ES-I3 (cell line): ENCODE data around the gene CLASP1.

Experiments
- H3K36me3 ChIP-seq: 2 replicates; pipeline ENCODE4 v1.6.1; 2013; ENCODE audit warnings: mild to moderate bottlenecking, low read length, control low read depth, moderate library complexity; ENCODE audit not compliant: insufficient read depth
- H3K4me1 ChIP-seq: 2 replicates; pipeline ENCODE4 v1.6.1; 2013; ENCODE audit warnings: mild to moderate bottlenecking, control low read depth, low read length; ENCODE audit not compliant: insufficient read depth
- H3K9ac ChIP-seq: 2 replicates; pipeline ENCODE4 v1.6.1; 2013; ENCODE audit warnings: low read depth, mild to moderate bottlenecking, low read length, moderate library complexity
- H3K9me3 ChIP-seq: 2 replicates; pipeline ENCODE4 v1.6.1; 2013; ENCODE audit warnings: mild to moderate bottlenecking, low read length, moderate library complexity; ENCODE audit not compliant: control insufficient read depth, insufficient read depth

Gene CLASP1

DNA sequence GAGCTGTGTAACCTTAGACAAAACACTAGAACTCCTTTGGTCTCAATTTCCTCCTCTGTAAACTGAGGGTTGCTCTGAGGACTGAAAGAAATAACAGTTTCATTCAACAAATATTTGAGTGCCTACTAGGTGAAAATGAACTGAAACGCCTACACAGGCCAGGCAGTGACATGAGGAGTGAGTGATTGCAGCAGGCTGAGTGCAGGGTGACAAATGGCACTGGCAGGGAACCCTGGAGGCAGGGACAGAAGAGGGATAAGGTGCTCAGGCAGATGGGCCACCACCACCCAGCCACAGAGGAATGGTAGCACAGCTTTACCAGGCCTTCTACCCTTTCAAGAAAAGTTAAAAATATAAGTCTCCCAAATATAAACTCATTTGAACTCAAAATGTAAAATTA lies 130.1 kb downstream of the CLASP1 start:
- H3K9ac ChIP-seq, result no peak overlapping the region
- peaks cover 1% of the 10 kb centered on the region; the same call in 1 of the 2 replicates for H3K4me1 ChIP-seq
- H3K36me3 ChIP-seq, result peaks cover 4% of the 10 kb centered on the region; the same call in 1 of the 2 replicates
- H3K9me3 ChIP-seq, result no peaks in the 10 kb centered on the region

DNA sequence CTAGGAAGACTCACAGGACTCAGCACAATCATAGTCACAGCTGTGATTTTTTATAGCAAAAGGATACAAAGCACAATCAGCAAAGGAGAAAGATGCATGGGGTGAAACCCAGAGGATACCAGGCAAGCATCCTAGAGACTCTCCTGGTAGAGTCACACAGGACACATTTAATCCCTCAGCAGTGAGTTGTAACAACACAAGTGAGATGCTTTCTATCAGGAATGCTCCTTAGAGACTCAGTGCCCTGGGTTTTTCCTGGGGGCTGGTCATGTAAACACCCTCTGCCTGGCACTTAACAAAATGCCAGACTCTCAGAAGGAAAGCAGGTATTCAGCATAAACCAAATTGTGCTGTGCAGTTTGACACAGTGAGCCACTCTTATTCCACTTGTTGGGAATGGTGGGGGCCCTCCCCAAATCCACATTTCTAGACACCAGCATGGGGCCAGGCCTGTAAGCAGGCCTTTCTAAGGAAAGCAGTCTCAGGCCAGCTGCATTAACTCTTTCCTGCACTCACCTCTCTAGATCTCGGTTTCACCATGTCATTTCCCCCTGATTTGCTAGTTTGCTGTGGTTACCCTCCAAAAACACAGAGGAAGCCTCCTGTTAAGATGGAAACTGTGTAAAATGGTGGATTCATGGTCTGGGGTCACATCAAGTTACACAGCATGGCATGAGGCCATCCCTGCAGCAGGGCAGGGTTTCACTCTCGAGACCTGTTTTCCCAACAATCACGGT lies 135.5 kb downstream of the CLASP1 start:
- H3K36me3 ChIP-seq, result peaks cover 10% of the 10 kb centered on the region
- peaks cover 13% of the 10 kb centered on the region; the same call in 1 of the 2 replicates for H3K4me1 ChIP-seq
- H3K9ac ChIP-seq, result no peak overlapping the region

DNA sequence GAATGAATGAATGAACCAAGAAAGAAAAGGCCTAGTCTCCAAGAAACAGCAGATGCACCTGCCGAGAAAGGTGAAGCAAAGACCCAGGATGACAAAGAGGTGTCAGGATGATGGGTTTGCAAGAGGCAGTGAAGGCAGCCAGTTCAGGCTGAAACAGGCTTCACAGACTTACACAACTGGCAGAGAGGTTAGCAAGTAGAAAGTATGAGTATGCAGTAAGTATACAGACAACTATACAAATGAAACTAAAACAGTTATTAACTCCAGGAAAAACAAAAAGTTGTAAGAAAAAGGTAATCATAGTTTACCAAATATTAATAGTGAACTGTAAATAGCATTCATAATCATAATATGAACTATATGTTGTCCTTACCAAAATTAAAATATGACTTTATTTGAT lies 138.4 kb downstream of the CLASP1 start:
- peaks cover 10% of the 10 kb centered on the region for H3K36me3 ChIP-seq
- peaks cover 13% of the 10 kb centered on the region; the same call in 1 of the 2 replicates for H3K4me1 ChIP-seq
- no peaks in the 10 kb centered on the region for H3K9me3 ChIP-seq
- H3K9ac ChIP-seq, result no peak overlapping the region

More for the DNA sequence above, 135.5 kb downstream of the CLASP1 start:
- H3K9me3 ChIP-seq, result no peaks in the 10 kb centered on the region

DNA sequence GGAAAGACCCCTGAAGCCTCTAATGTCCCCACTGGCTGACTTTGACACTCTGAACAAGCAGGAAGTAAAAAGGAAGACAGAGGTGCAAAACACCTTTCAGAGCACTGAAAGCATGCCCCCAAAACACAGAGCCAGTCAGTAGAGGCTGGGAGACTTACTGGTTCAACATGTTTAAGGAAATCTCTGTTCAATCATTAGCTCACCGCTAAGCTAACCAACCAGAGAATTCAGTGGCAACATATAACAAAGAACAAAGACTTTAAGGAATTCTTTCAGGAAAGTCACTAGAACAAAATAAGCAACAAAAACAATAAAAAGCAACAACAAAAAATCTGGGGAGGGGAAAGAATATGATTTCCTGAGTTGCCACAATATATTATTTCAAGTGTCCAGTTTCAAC lies 142.6 kb downstream of the CLASP1 start:
- Histone ChIP-seq H3K9me3 (no peaks in the 10 kb centered on the region), H3K9ac (no peak overlapping the region), H3K4me1 (0 out of 2 replicates have a peak, but pooled peaks cover 7% of the 10 kb centered on the region), H3K36me3 (no peaks in the 10 kb centered on the region)

DNA sequence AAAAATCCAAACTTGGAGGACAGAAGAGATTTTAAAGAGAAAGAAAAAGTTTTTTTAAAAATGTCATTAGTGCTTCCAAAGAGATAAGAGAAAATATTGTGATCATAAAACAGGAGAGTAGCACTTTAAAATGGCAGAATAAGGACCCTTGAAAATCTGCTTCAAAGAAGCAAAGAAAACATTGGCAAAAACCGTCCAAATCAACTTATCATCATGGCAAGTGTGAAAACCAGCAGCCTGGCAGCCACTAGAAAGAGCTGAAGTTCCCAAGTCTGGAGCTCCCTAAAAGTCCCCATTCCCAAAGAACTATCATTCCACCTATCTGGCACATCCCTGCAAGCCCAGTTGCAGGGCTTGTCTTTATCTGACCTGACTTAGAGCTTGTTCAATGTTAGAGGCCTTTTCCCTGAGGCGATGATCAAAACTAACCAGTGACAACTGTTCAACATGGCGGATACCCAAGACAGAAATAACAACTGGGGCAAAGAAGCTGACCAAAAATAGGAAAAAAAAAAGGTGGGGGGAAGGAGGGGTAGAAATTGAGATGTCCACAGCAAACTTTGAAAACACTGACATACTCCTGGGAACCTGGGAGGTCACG lies 143.2 kb downstream of the CLASP1 start:
- 0 out of 2 replicates have a peak, but pooled peaks cover 7% of the 10 kb centered on the region for H3K4me1 ChIP-seq

DNA sequence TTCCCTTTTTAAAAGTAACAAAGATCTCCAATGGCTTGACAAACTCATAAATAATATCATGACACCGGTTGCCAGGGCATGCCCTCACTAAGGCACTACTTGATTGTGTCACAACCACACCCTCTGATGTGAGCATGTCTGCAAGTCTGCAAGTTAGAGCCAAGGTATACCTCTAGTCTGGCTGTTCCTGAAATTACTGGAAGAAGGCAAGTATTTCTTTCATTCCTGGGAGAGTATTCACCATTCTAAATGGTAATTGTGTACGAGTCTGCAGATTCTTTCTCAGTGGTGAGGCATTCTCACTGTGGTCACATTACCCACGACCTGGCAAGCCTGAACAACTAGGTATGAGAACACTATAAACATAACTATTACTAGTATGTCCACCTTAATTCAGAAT lies 144.3 kb downstream of the CLASP1 start:
- H3K9me3 ChIP-seq, result no peaks in the 10 kb centered on the region; the same call in 1 of the 2 replicates
- H3K4me1 ChIP-seq, result 0 out of 2 replicates have a peak, but pooled peaks cover 7% of the 10 kb centered on the region
- H3K9ac ChIP-seq, result no peak overlapping the region
- no peaks in the 10 kb centered on the region; the same call in 1 of the 2 replicates for H3K36me3 ChIP-seq

More for the DNA sequence above, 143.2 kb downstream of the CLASP1 start:
- no peak overlapping the region for H3K9ac ChIP-seq
- no peaks in the 10 kb centered on the region for H3K9me3 ChIP-seq
- no peaks in the 10 kb centered on the region; the same call in 1 of the 2 replicates for H3K36me3 ChIP-seq

DNA sequence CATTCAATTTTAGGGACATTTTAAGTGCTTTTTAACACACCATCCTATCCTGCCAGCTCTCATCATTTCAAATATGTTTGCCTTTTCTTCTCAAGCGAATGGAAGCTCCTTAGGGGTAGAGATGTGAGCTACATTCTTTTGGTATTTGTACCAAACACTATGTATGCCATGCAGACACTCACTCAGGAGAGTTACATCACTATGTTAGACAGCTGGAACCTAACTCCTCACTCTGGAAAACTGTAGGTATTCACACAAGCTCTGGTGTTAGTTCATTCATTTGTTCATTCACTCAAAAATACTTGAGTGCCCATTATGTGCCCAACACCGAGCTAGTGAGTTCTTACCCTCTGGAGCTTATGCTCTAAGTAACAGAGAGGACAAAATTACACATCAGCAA lies 144.9 kb downstream of the CLASP1 start:
- no peak overlapping the region for H3K9ac ChIP-seq
- H3K4me1 ChIP-seq, result 0 out of 2 replicates have a peak, but pooled peaks cover 7% of the 10 kb centered on the region
- H3K36me3 ChIP-seq, result no peaks in the 10 kb centered on the region; the same call in 1 of the 2 replicates
- no peaks in the 10 kb centered on the region; the same call in 1 of the 2 replicates for H3K9me3 ChIP-seq

DNA sequence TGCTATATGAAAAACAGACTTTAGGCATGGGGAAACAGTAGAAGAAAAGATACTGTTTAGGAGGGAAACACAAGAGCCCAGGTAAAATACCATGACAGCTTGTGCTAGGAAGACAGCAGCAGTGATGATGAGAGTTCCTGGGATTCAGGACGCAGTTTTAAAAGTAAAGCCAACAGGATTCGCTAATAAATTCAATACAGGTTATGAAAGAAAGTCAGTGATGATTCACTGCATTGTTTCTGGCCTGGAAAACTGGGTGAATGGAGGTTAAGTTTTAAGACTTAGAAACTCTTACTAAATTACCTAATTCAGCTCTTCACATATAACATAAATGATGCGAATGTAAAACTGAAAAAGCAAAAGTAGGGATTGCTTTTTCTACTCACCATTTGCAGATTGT lies 146.5 kb downstream of the CLASP1 start:
- Histone ChIP-seq H3K9me3 (no peaks in the 10 kb centered on the region; the same call in 1 of the 2 replicates), H3K4me1 (0 out of 2 replicates have a peak, but pooled peaks cover 7% of the 10 kb centered on the region), H3K36me3 (no peaks in the 10 kb centered on the region; the same call in 1 of the 2 replicates), H3K9ac (no peak overlapping the region)

DNA sequence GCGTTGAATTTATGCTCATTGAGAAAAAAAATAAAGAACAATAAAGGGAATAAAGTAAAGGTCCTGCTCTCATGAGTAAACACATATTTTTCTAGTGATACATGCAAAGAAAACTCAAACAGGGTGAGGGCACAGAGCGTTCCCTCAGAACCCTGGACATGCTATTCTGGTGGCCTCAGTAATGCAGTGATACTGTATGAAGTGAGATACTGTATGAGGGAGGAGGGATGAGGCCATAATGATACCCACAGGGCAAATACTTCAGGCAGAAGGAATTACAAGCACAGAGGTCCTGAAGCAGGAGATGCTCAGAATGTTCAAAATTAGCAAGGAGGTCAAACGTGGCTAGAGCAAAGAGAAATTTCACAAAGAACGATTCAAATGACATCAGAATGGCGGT lies 147.0 kb downstream of the CLASP1 start:
- Histone ChIP-seq H3K4me1 (0 out of 2 replicates have a peak, but pooled peaks cover 7% of the 10 kb centered on the region), H3K9me3 (no peaks in the 10 kb centered on the region; the same call in 1 of the 2 replicates), H3K9ac (no peak overlapping the region), H3K36me3 (no peaks in the 10 kb centered on the region; the same call in 1 of the 2 replicates)

DNA sequence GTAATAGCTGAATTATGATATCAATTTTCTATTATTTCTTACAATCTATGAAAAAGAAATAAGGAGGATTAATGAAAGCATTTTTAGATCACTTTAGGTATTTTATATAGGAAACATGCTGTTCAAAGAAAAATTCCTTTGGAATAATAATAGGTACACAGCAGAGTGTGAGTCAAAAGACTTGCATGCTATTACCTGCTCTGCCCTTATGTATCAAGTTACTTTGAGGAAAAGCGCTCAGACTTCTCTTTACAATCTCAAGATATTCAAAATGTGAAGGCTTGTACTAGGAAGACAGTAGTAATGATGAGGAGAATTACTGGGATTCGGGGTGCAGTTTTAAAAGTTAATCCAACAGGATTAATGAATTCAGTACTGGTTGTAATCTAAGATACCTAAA lies 147.7 kb downstream of the CLASP1 start:
- Histone ChIP-seq H3K9ac (no peak overlapping the region), H3K9me3 (no peaks in the 10 kb centered on the region; the same call in 1 of the 2 replicates), H3K36me3 (no peaks in the 10 kb centered on the region; the same call in 1 of the 2 replicates), H3K4me1 (0 out of 2 replicates have a peak, but pooled peaks cover 7% of the 10 kb centered on the region)

DNA sequence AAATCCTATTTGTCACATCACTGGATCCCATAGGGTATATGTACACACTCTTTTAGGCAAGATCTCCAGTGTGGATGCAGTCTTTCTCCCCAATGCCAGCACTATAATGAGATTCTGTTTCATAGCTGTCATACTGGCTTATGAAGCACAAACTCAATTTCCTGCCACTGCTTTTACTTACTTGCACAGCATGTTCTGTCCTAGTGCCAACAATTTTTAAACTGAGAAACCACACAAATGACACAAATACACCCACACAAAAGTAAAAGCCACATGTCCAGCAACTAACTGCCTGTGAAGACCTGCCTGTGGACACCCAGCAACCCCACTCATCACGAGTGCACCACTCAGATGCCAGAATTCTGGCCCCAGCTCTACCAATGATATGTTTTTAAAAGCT lies 148.2 kb downstream of the CLASP1 start:
- H3K4me1 ChIP-seq, result 0 out of 2 replicates have a peak, but pooled peaks cover 7% of the 10 kb centered on the region
- H3K9me3 ChIP-seq, result no peaks in the 10 kb centered on the region; the same call in 1 of the 2 replicates
- H3K36me3 ChIP-seq, result no peaks in the 10 kb centered on the region; the same call in 1 of the 2 replicates
- H3K9ac ChIP-seq, result no peak overlapping the region

DNA sequence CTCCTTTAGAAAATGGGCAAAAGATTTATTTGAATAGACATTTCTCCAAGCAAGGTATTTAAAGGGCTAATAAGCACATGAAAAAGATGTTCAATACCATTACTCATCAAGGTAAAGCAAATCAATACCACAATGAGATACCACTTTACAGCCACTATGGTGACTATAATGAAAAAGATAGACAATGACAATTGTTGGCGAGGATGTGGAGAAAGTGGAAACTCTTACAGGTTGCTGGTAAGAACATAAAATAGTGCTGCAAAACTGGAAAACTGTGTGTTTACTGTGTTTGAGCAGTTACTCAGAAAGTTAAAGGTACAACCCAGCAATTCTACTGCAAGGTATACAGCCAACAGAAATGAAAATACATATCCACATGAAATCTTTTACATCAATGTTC lies 150.5 kb downstream of the CLASP1 start:
- Histone ChIP-seq H3K36me3 (no peaks in the 10 kb centered on the region; the same call in 1 of the 2 replicates), H3K9ac (no peak overlapping the region), H3K4me1 (no peaks in the 10 kb centered on the region), H3K9me3 (no peaks in the 10 kb centered on the region; the same call in 1 of the 2 replicates)

DNA sequence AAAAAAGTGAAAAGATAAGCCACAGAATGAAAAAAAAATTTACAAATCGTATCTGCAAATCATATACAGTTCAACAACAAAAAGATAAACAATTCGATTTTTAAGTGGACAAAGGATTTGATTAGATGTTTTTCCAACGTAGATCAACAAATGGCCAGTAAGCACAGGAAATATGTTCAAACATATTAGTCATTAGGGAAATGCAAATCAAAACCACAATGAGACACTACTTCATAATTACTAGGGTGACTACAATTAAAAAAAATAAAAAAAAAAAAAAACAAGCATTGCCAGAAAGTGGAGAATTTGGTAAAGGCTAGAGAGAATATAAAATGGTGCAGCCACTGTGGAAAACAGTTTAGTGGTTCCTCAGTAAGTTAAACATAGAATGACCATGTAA lies 156.9 kb downstream of the CLASP1 start:
- Histone ChIP-seq H3K9me3 (no peaks in the 10 kb centered on the region), H3K4me1 (peaks cover 21% of the 10 kb centered on the region; the same call in 1 of the 2 replicates), H3K36me3 (no peaks in the 10 kb centered on the region; the same call in 1 of the 2 replicates), H3K9ac (no peak overlapping the region)

DNA sequence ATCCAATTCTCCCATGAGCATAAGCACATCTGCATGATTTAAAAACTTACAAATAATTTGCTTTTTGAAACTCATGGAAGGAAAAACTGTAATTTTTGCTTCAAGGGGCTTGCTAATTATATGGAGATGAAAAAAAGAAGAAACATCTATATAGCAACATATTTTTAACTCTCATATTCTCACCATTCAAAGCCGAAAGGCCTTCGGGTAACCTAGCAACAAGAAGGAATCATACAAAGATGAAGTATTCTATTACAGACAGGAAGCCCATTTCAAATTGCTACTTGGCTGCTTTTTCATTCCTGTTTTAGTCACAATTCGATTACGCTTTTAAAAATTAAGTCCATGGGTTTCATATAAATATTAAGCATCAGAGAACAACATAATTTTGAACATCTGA lies 157.7 kb downstream of the CLASP1 start:
- Histone ChIP-seq H3K4me1 (peaks cover 21% of the 10 kb centered on the region; the same call in 1 of the 2 replicates), H3K9ac (no peak overlapping the region), H3K9me3 (no peaks in the 10 kb centered on the region), H3K36me3 (no peaks in the 10 kb centered on the region; the same call in 1 of the 2 replicates)
